Smooth muscle cell (in vitro differentiated cells): ENCODE results near the gene PRDM15. TPM values are rescaled to one million over a fixed set of nuclear protein-coding genes. Genes with fewer than 3 reads are reported as not detected.

Experiments used
- DNase-seq: peaks from one replicate; lab custom pipeline; 2025; ENCODE audit not compliant: unreplicated experiment; lab: John Stamatoyannopoulos, UW
- H2AFZ ChIP-seq: fragments of 200-600 bp; sonication (generic); 2 replicates; pipeline ENCODE4 v1.6.0; 2016; ENCODE audit warnings: antibody characterized with exemption, low read depth, mild to moderate bottlenecking
- H3F3A ChIP-seq: fragments of 200-600 bp; sonication (generic); 2 replicates; pipeline ENCODE4 v1.6.0; 2017; ENCODE audit warnings: antibody characterized with exemption, low read depth
- H3K27ac ChIP-seq: fragments of 200-600 bp; sonication (generic); 2 replicates; pipeline ENCODE4 v1.5.1; 2016; ENCODE audit warnings: low read depth, mild to moderate bottlenecking
- H3K27me3 ChIP-seq: fragments of 200-600 bp; sonication (generic); 2 replicates; pipeline ENCODE4 v1.6.1; 2016; ENCODE audit warnings: low read depth, mild to moderate bottlenecking
- H3K36me3 ChIP-seq: fragments of 200-600 bp; sonication (generic); 2 replicates; pipeline ENCODE4 v1.5.1; 2016; ENCODE audit warnings: low read depth
- H3K4me1 ChIP-seq: fragments of 200-600 bp; sonication (generic); 2 replicates; pipeline ENCODE4 v1.5.1; 2016; ENCODE audit warnings: low read depth
- H3K4me2 ChIP-seq: fragments of 200-600 bp; sonication (generic); 2 replicates; pipeline ENCODE4 v1.6.0; 2016; ENCODE audit warnings: mild to moderate bottlenecking
- H3K4me3 ChIP-seq: fragments of 200-600 bp; sonication (generic); 2 replicates; pipeline ENCODE4 v1.5.1; 2016; ENCODE audit warnings: mild to moderate bottlenecking
- H3K79me2 ChIP-seq: fragments of 200-600 bp; sonication (generic); 2 replicates; pipeline ENCODE4 v1.6.0; 2016; ENCODE audit warnings: low read depth, mild to moderate bottlenecking
- H3K9ac ChIP-seq: fragments of 200-600 bp; sonication (generic); 2 replicates; pipeline ENCODE4 v1.6.0; 2016; ENCODE audit warnings: low read depth
- H3K9me3 ChIP-seq: fragments of 200-600 bp; sonication (generic); replicated peaks from 2 replicates; pipeline ENCODE4 v1.5.1; 2016; ENCODE audit warnings: low read depth
- H4K20me1 ChIP-seq: fragments of 200-600 bp; sonication (generic); 2 replicates; pipeline ENCODE4 v1.6.0; 2016; ENCODE audit warnings: low read depth
- WGBS: methylation state at CpG from one replicate; pipeline ENCODE4 v1.1.7; 2016; ENCODE audit warnings: low lambda C conversion rate; 5-methylcytosine and 5-hydroxymethylcytosine counted together
- polyA plus RNA-seq: library from polyadenylated mRNA; unstranded; fragments of >200 nt; fragmentation: Nextera tagmentation; extraction: Ambion mirVana; gene quantifications from 2 replicates; pipeline ENCODE4 v1.2.1, GENCODE V29; 2016
- total RNA-seq: library from RNA; depleted of rRNA; stranded (reverse); fragments of >200 nt; gene quantifications from 2 replicates; pipeline ENCODE4 v1.2.3, GENCODE V29; 2014
- TF ChIP-seq, protein P1 (sequence below): fragments of 200-600 bp; sonication (generic); IDR thresholded peaks from 2 replicates; pipeline ENCODE4 v1.5.1; 2017; ENCODE audit warnings: borderline replicate concordance, mild to moderate bottlenecking, antibody characterized with exemption; ENCODE audit not compliant: insufficient read depth, poor library complexity, severe bottlenecking

The PRDM15 gene
- total and polyA plus RNA-seq, 2 experiments from 2014 or later: 2.0 to 6.8 TPM

DNA sequence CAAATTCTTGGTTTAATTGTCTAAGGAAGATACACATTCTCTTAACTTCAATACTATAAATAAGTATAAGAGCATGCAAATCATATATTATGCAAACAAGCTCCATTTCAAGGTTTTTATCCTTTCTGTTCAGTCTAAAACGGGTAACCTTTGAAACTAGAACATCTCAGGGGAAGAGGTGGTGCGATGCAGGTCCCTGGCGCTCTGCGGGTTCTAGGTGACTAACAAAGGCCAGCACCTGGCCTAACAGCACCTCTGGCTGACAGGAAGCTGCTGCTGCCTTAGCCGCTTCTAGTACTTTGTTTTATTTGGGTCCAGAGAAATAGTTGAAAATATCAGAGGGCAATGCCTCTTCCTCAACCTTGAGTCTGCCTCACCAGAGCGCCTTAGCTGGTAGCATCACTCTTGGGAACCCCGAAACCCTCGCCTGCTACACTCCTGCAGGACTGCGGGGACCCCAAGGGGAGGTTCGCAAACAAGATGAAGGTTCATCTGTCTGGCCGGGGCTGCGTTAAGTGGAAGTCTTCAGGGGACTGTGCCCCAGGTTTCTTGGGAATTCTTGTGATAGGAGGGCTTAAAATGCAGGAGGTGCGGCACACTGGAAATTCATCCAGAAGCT, 45.5 kb downstream of the PRDM15 start:
- H3K36me3 ChIP-seq: no peaks in the 10 kb centered on the region
- H3K4me1 ChIP-seq: no peaks in the 10 kb centered on the region
- no peak overlapping the region for H3K4me2 ChIP-seq
- DNase-seq: no peak
- H3K9me3 ChIP-seq: no peaks in the 10 kb centered on the region
- no peaks in the 10 kb centered on the region for H3K79me2 ChIP-seq
- H3K27ac ChIP-seq: no peak overlapping the region
- 95% methylated on average over 13 of the region's 13 CpGs for WGBS
- H3K27me3 ChIP-seq: no peaks in the 10 kb centered on the region
- H4K20me1 ChIP-seq: no peaks in the 10 kb centered on the region
- no peak overlapping the region for H3K9ac ChIP-seq
- no peak overlapping the region for H3K4me3 ChIP-seq
- H3F3A ChIP-seq: peaks cover 6% of the 10 kb centered on the region
- no peak overlapping the region for H2AFZ ChIP-seq
- TF ChIP-seq, protein P1, sequence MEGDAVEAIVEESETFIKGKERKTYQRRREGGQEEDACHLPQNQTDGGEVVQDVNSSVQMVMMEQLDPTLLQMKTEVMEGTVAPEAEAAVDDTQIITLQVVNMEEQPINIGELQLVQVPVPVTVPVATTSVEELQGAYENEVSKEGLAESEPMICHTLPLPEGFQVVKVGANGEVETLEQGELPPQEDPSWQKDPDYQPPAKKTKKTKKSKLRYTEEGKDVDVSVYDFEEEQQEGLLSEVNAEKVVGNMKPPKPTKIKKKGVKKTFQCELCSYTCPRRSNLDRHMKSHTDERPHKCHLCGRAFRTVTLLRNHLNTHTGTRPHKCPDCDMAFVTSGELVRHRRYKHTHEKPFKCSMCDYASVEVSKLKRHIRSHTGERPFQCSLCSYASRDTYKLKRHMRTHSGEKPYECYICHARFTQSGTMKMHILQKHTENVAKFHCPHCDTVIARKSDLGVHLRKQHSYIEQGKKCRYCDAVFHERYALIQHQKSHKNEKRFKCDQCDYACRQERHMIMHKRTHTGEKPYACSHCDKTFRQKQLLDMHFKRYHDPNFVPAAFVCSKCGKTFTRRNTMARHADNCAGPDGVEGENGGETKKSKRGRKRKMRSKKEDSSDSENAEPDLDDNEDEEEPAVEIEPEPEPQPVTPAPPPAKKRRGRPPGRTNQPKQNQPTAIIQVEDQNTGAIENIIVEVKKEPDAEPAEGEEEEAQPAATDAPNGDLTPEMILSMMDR: no peak

DNA sequence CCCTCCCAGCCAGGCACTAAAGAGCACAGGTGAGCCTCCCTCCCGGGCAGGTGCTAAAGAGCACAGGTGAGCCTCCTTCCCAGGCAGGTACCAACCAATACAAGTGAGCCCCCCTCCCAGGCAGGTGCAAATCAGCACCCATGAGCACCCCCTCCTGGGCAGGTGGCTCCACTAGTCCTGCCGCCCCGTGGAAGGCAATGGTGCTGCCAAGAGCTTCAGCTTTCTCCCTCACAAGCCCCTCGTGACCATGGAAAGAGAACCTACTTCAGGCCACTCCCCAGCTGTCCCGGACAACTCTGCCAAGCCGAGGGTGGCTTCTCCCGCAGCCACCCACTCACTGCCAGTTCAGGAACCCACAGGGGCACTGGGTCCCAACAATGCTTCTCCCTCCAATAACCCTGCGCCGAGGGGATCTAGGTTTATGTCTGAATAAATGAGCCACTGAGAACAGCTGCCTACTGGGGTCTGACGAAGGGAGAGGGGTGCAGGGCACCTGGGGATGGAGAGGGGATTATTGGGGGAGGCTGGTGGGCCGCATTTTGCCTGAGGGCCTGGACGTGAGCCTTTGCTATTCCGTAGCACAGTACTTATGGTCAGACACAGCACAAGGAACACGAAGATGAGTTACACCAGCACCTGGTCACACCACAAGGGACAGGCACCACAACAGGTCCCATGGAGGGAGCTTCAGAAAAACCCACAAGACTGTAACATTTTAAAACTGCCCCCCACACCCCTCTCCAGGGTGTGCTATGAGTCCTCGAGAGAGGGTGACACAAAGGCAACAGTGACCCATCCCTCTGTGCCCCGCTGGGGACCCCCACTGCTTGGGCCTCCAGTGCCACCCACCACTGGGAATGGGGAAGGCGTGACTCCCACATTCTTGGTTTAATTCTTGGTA, 46.3 kb downstream of the PRDM15 start:
- H3K4me3 ChIP-seq: no peak overlapping the region
- H3K36me3 ChIP-seq: no peaks in the 10 kb centered on the region
- H3K27me3 ChIP-seq: no peaks in the 10 kb centered on the region
- TF ChIP-seq, protein P1: no peak
- H2AFZ ChIP-seq: no peak overlapping the region
- no peak for DNase-seq
- H3K4me1 ChIP-seq: no peaks in the 10 kb centered on the region
- H3K27ac ChIP-seq: no peak overlapping the region
- H3K4me2 ChIP-seq: no peak overlapping the region
- no peaks in the 10 kb centered on the region for H4K20me1 ChIP-seq
- 88% methylated on average over 17 of the region's 17 CpGs for WGBS
- no peaks in the 10 kb centered on the region for H3K79me2 ChIP-seq
- no peak overlapping the region for H3K9ac ChIP-seq
- H3F3A ChIP-seq: peaks cover 6% of the 10 kb centered on the region
- no peaks in the 10 kb centered on the region for H3K9me3 ChIP-seq

DNA sequence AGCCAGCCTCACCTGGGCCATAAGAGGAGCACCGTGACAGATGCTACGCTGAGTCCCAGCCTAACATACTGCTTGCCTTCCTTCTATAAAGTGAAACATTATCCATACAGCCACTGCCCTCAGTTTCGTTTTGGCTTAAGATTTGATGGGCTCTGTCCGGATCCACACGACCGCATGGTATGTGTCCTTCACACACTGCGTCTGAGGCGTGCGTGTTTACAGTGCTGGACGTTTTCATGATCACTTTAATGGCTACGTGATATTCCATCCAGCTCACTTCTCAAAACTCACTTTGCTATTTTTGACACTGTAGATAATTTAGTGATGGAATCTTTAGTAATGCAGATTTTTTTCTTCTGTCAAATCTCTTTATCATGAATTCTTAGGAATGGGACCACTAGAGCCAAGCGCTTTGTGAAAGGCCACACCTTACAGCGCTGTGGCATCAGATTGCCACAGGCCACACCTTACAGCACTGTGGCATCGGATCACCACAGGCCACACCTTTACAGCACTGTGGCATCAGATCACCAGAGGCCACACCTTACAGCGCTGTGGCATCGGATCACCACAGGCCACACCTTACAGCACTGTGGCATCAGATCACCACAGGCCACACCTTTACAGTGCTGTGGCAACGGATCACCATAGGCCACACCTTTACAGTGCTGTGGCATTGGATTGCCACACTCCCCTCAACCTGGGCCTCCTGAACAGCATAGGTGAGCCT, 47.1 kb downstream of the PRDM15 start:
- Histone ChIP-seq H3K4me1 (no peaks in the 10 kb centered on the region), H2AFZ (no peak overlapping the region), H3K79me2 (no peaks in the 10 kb centered on the region), H3K4me3 (no peak overlapping the region), H3K36me3 (no peaks in the 10 kb centered on the region), H3K4me2 (no peak overlapping the region), H4K20me1 (no peaks in the 10 kb centered on the region), H3K9me3 (no peaks in the 10 kb centered on the region), H3K27ac (no peak overlapping the region), H3K27me3 (no peaks in the 10 kb centered on the region), H3K9ac (no peak overlapping the region), H3F3A (peaks cover 6% of the 10 kb centered on the region)
- WGBS: 95% methylated on average over 17 of the region's 17 CpGs
- DNase-seq: no peak
- TF ChIP-seq, protein P1: no peak
